Measurements from ENCODE around the gene CPA4. TPM values are rescaled to one million over a fixed set of nuclear protein-coding genes. Genes with fewer than 3 reads are reported as not detected.

CPA4 gene
- total and polyA plus RNA-seq, 2 experiments from 2014 or later: not detected

DNA sequence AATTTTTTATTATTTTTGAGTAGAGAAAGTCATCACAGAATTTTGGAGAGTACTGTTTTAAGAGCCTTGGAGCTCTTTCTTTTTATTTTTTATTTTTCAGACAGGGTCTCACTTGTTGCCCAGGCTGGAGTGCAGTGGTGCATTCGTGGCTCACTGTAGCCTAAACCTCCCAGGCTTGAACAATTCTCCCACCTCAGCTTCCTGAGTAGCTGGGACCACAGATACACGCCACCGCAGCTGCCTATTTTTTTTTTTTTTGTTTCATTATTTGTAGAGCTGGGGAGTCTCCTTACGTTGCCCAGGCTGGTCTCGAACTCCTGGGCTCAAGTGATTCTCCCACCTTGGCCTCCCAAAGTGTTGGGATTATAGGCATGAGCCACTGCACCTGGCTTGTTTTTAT, 10.6 kb downstream of the CPA4 start:
- Histone ChIP-seq H3K27ac (ENCODE audit: low read depth) (no peak overlapping the region), H3K9me2 (ENCODE audit: insufficient read depth) (no peaks in the 10 kb centered on the region), H3K79me2 (replicated peaks; ENCODE audit: insufficient read depth) (no peaks in the 10 kb centered on the region), H3K4me2 (no peak overlapping the region), H3K4me3 (no peak overlapping the region), H3K36me3 (ENCODE audit: insufficient read depth) (no peaks in the 10 kb centered on the region), H3K4me1 (ENCODE audit: insufficient read depth) (no peaks in the 10 kb centered on the region), H3F3A (replicated peaks; ENCODE audit: low read depth) (no peaks in the 10 kb centered on the region), H4K20me1 (replicated peaks; ENCODE audit: insufficient read depth) (no peaks in the 10 kb centered on the region), H3K27me3 (ENCODE audit: insufficient read depth) (no peaks in the 10 kb centered on the region), H2AFZ (no peak overlapping the region)
- no peak for ATAC-seq
- H3K27me3 Mint-ChIP-seq (ENCODE audit: insufficient read depth, low read depth, poor library complexity): peaks cover 11% of the 10 kb centered on the region
- no peak overlapping the region for H3K27ac Mint-ChIP-seq
- H3K4me3 Mint-ChIP-seq: no peak overlapping the region
- H3K9me3 Mint-ChIP-seq: no peaks in the 10 kb centered on the region; the same call in 2 of the 3 replicates
- no peaks in the 10 kb centered on the region for H3K4me1 Mint-ChIP-seq
- no peaks in the 10 kb centered on the region for H3K36me3 Mint-ChIP-seq (ENCODE audit: low read depth)
- no peak for DNase-seq (ENCODE audit: low spot score)
- TF ChIP-seq, protein P1, sequence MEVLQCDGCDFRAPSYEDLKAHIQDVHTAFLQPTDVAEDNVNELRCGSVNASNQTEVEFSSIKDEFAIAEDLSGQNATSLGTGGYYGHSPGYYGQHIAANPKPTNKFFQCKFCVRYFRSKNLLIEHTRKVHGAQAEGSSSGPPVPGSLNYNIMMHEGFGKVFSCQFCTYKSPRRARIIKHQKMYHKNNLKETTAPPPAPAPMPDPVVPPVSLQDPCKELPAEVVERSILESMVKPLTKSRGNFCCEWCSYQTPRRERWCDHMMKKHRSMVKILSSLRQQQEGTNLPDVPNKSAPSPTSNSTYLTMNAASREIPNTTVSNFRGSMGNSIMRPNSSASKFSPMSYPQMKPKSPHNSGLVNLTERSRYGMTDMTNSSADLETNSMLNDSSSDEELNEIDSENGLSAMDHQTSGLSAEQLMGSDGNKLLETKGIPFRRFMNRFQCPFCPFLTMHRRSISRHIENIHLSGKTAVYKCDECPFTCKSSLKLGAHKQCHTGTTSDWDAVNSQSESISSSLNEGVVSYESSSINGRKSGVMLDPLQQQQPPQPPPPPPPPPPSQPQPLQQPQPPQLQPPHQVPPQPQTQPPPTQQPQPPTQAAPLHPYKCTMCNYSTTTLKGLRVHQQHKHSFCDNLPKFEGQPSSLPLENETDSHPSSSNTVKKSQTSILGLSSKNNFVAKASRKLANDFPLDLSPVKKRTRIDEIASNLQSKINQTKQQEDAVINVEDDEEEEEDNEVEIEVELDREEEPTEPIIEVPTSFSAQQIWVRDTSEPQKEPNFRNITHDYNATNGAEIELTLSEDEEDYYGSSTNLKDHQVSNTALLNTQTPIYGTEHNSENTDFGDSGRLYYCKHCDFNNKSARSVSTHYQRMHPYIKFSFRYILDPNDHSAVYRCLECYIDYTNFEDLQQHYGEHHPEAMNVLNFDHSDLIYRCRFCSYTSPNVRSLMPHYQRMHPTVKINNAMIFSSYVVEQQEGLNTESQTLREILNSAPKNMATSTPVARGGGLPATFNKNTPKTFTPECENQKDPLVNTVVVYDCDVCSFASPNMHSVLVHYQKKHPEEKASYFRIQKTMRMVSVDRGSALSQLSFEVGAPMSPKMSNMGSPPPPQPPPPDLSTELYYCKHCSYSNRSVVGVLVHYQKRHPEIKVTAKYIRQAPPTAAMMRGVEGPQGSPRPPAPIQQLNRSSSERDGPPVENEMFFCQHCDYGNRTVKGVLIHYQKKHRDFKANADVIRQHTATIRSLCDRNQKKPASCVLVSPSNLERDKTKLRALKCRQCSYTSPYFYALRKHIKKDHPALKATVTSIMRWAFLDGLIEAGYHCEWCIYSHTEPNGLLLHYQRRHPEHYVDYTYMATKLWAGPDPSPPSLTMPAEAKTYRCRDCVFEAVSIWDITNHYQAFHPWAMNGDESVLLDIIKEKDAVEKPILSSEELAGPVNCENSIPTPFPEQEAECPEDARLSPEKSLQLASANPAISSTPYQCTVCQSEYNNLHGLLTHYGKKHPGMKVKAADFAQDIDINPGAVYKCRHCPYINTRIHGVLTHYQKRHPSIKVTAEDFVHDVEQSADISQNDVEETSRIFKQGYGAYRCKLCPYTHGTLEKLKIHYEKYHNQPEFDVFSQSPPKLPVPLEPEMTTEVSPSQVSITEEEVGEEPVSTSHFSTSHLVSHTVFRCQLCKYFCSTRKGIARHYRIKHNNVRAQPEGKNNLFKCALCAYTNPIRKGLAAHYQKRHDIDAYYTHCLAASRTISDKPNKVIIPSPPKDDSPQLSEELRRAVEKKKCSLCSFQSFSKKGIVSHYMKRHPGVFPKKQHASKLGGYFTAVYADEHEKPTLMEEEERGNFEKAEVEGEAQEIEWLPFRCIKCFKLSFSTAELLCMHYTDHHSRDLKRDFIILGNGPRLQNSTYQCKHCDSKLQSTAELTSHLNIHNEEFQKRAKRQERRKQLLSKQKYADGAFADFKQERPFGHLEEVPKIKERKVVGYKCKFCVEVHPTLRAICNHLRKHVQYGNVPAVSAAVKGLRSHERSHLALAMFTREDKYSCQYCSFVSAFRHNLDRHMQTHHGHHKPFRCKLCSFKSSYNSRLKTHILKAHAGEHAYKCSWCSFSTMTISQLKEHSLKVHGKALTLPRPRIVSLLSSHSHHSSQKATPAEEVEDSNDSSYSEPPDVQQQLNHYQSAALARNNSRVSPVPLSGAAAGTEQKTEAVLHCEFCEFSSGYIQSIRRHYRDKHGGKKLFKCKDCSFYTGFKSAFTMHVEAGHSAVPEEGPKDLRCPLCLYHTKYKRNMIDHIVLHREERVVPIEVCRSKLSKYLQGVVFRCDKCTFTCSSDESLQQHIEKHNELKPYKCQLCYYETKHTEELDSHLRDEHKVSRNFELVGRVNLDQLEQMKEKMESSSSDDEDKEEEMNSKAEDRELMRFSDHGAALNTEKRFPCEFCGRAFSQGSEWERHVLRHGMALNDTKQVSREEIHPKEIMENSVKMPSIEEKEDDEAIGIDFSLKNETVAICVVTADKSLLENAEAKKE (CRISPR knock-in tag; IDR thresholded peaks at IDR 0.05): no peak
- no peak for TF ChIP-seq ZNF114 (CRISPR knock-in tag; IDR thresholded peaks at IDR 0.05)
- no peak for TF ChIP-seq POLR2AphosphoS5 (IDR thresholded peaks at IDR 0.05; ENCODE audit: low read depth)
- no peak for TF ChIP-seq EZH2 (IDR thresholded peaks at IDR 0.05; ENCODE audit: low read depth, unreplicated experiment)

DNA sequence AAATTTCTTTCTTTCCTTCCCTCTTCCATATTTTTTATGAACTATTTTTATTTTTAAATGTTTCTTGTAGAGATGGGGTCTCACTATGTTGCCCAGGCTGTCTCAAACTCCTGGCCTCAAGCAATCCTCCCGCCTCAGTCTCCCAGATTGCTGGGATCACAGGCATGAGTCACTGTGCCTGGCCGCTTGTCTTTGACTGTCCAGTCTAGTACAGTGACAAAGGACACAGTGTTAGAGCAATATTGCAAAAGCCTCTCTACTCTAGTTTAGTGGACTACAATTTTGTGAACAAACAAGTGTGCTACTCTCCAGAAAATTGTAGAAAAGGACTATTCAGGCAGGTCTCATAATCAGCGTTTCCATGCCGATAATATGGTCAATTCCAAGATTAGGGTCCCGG, 11.0 kb downstream of the CPA4 start:
- TF ChIP-seq JUNB (IDR thresholded peaks at IDR 0.05; ENCODE audit: unreplicated experiment): no peak
- H3K9me2 ChIP-seq (ENCODE audit: insufficient read depth): no peaks in the 10 kb centered on the region
- no peak overlapping the region for H3K27ac ChIP-seq (ENCODE audit: low read depth)
- no peaks in the 10 kb centered on the region for H3F3A ChIP-seq (replicated peaks; ENCODE audit: low read depth)
- H3K27me3 Mint-ChIP-seq (ENCODE audit: insufficient read depth, low read depth, poor library complexity): peaks cover 9% of the 10 kb centered on the region
- no peaks in the 10 kb centered on the region for H3K27me3 ChIP-seq (ENCODE audit: insufficient read depth)
- no peaks in the 10 kb centered on the region for H3K79me2 ChIP-seq (replicated peaks; ENCODE audit: insufficient read depth)
- no peak overlapping the region for H3K27ac Mint-ChIP-seq
- no peaks in the 10 kb centered on the region for H3K36me3 ChIP-seq (ENCODE audit: insufficient read depth)
- no peaks in the 10 kb centered on the region; the same call in 2 of the 3 replicates for H3K9me3 Mint-ChIP-seq
- H4K20me1 ChIP-seq (replicated peaks; ENCODE audit: insufficient read depth): no peaks in the 10 kb centered on the region
- ATAC-seq: no peak
- no peaks in the 10 kb centered on the region for H3K4me1 Mint-ChIP-seq
- no peak for DNase-seq (ENCODE audit: low spot score)
- peak overlapping the region; percentile 14; the same call in 1 of the 2 replicates for H2AFZ ChIP-seq
- no peaks in the 10 kb centered on the region for H3K36me3 Mint-ChIP-seq (ENCODE audit: low read depth)
- H3K4me3 ChIP-seq: no peak overlapping the region
- no peak overlapping the region for H3K4me2 ChIP-seq
- no peaks in the 10 kb centered on the region for H3K4me1 ChIP-seq (ENCODE audit: insufficient read depth)
- no peak overlapping the region for H3K4me3 Mint-ChIP-seq

Data from GM23338 (cell line).